CD4-positive, alpha-beta T cell treated with Interleukin-2 at 100 ng/mL for 4 hours (primary cell): ENCODE results near the gene MAVS.
"Not testable (repeated sequence)": the region's sequence is repeated elsewhere in the genome, so short reads cannot be mapped to it uniquely, and the experiment has no call there.

Source experiments
- DNase-seq: peaks from one replicate; pipeline ENCODE4 v3.0.0-alpha.2; 2020; ENCODE audit warnings: low spot score

MAVS gene

GRCh38 chr20:3854462-3854871 is 7.8 kb downstream of the MAVS start:
- no peak for DNase-seq

GRCh38 chr20:3857405-3857804 is 10.8 kb downstream of the MAVS start:
- no peak for DNase-seq

DNA sequence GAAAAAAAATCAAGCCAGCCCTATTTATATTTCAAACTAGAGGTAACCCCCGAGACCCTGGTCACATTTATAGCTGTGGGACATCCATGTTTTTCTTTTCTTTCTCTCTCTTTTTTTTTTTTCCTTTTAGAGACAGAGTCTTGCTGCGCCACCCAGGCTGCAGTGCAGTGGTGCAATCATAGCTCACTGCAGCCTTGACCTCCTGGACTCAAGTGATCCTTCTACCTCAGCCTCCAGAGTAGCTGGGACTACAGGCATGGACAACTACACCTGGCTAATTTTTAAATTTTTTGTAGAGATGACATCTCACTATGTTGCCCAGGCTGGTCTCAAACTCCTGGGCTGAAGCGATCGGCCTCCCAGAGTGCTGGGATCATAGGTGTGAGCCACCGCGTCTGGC is 12.1 kb downstream of the MAVS start:
- DNase-seq, result no peak

DNA sequence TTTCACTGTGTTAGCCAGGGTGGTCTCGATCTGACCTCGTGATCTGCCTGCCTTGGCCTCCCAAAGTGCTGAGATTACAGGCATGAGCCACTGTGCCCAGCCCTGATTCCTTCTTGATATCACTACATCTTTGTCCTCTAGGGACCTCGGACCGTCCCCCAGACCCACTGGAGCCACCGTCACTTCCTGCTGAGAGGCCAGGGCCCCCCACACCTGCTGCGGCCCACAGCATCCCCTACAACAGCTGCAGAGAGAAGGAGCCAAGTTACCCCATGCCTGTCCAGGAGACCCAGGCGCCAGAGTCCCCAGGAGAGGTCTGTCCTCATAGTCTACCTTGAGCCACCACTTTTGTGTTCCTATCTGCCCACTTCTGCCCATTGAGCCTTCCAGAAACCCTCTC is 14.6 kb downstream of the MAVS start:
- no peak for DNase-seq

DNA sequence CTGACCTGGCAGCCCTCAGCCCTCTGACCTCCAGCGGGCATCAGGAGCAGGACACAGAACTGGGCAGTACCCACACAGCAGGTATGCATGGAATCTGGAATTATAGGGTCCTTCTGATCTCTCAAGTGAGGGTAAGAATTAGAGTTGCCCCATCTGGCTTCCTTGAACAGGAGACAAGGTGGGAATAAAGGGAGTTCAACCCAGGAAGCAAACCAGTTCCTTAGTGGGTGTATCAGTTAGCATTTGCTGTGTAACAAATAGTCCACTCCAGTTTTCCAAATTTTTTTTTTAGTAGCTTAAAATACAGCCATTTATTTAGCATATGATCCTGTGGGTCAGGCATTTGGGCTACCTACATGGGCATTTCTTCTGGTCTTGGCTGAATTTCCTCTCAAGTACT is 15.7 kb downstream of the MAVS start:
- DNase-seq, result no peak

DNA sequence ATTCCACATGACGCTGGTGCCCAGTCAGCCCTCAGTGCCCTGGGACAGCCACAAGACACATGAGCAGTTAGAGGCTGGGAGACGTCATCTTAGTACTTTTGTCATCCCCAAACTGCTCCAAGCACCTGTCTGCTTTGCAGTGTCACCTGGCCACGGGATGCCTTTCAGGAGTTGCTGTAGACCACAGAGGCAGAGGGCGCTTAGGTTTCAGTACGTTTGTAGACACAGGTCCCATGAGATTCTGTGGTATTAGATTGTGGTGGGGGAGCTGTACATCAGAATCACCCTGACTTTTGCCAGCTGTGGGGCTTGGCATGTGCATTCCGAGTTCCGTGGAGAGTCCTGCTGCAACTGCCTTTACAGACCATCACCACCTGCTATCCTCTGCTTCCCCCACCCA is 16.7 kb downstream of the MAVS start:
- DNase-seq, result no peak

- no peak for DNase-seq
These were observed 17.9 kb downstream of the MAVS start for GRCh38 chr20:3864518-3864917.

DNA sequence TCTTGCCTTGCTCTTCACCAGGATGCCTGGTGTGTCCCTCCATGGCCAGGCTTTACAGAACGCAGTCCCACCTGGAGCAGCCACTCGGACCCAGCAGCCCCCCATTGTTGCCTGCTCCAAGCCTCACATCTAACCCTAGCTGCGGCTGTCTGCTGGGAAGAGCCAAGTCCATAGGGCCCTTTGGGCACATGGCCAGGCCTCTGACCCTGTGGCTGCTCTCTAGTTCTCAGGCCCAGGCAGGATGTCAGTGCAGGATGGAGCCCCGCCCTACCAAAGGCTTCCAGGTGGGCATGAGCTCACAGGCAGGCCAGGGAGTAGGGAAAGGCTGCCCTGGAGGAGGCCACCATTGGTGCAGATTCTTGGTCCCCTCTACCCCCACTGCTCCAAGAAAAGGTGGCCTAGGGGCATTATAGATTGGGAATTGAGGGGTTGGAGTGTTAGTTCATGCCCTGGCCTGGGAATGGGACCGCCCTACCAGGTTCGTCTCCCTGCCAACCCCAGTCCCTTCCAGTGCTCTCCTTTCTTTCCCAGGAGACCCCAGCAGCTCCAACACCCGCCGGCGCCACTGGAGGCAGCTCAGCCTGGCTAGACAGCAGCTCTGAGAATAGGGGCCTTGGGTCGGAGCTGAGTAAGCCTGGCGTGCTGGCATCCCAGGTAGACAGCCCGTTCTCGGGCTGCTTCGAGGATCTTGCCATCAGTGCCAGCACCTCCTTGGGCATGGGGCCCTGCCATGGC is 18.7 kb downstream of the MAVS start:
- DNase-seq, result no peak

DNA sequence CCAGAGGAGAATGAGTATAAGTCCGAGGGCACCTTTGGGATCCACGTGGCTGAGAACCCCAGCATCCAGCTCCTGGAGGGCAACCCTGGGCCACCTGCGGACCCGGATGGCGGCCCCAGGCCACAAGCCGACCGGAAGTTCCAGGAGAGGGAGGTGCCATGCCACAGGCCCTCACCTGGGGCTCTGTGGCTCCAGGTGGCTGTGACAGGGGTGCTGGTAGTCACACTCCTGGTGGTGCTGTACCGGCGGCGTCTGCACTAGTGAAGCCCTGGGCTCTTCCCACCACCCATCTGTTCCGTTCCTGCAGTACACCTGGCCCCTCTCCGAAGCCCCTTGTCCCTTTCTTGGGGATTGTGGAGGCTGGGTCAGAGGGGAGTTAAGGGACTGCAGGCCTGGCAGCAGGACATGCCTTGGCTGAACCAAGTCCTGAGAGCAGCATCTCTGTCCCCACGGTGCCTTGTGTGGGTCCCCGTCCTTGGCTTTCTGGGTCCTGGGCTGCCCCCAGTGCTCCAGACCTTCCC is 19.3 kb downstream of the MAVS start:
- DNase-seq, result no peak

- DNase-seq, result no peak
These were observed 19.8 kb downstream of the MAVS start for GRCh38 chr20:3866464-3866863.

GRCh38 chr20:3867802-3868201 is 21.2 kb downstream of the MAVS start:
- DNase-seq, result no peak

DNA sequence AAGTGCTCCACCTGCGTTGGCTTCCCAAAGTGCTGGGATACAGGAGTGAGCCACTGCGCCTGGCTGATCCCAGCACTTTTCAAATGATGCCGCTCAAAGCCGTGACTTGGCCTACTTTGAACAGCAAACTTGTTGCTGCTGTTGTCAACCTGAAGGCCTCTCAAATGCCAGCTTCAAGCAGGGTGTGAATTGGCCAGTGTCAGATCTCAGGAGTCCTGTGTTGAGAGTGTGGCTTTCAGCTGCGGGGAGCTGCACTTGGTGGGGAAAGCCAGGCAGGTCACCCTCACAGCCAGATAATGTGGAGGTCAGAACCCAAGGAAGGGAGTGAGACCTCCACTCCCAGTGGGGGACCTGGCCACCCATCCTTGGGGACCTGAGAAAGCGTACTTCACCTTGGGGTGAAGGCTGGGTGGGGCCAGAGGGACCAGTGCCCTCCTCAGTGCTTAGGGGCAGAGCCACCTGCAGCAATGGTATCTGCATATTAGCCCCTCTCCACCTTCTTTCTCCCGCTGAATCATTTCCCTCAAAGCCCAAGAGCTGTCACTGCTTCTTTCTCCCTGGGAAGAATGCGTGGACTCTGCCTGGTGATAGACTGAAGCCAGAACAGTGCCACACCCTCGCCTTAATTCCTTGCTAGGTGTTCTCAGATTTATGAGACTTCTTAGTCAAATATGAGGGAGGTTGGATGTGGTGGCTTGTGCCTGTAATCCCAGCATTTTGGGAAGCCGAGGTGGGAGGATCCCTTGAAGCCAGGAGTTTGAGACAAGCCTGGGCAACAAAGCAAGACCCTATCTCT is 23.4 kb downstream of the MAVS start:
- no peak for DNase-seq

DNA sequence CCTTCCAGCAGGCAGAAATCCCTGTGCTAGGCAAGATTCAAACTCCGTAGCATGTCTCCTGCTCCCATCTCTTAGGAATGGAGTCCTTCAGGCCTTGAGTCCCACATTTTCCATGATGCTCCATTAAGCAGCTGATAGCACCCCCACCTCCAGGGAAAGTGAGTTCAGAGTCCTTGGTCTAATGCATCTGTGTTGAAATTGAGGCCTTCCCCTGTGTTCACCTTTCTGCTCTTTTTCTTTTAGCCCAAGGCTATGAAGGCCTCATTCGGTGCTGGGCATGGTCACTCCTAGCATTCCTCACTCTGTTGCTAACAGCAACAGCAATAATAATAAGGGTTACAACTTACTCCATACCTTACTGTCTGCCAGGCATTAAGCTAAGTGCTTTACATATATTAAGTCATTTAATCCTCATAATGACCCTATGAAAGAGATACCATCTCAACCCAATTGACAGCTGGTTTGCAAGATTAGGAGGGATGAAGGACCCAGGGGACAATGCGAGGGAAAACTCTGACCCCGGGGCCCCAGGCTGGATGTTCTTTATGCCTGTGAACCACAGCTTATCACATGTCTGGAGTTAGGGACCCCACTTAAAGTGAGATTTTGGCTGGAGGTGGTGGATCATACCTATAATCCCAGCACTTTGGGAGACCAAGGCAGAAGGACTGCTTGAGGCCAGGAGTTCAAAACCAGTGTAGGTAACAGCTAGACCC is 25.1 kb downstream of the MAVS start:
- no peak for DNase-seq

DNA sequence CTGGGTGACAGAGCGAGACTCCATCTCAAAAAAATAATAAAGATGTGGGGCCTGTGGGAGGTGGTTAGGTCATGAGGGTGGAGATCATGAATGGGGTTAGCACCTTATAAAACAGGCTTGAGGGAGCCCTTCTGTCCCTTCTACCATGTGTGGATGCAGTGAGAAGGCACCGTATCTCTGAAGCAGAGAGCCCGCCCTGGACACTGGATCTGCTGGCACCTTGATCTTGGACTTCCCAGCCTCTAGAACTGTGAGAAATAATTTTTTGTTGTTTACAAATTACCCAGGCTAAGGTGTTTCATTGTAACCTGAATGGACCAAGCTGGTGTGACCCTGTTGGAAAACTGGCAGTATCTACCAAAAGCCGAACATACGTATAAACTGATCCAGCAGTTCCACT is 26.9 kb downstream of the MAVS start:
- DNase-seq, result no peak

DNA sequence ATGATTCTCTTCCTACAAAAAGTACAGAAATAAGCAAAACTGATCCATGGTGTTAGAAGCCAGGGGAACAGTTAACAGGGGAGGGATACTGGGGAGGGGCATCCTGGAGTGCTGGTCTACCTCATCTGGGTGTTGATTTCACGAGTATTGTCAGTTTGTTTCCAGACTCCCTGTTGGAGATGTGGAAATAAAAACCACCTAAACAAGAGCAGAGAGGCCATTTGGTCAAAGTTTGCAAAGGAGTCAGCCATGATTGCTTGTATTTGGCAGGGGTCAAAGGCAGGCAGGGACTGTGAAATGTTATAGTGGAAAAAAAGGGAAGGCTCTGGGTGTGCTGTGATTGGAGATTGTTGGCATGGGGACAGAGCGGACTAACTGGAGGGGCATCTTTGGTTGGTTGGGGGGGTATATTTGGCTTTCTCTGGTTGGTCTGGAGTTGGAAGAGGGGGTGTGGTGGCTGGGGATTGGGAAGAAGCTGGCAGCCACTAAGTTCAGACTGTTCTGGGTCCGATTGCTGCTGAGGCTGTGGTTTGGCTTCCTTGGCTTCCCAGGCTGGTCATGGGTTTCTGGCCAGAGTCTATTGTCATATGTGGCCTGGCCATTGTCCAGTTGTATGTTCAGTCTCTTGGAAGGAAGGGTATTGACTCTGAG is 27.7 kb downstream of the MAVS start:
- DNase-seq, result no peak

DNA sequence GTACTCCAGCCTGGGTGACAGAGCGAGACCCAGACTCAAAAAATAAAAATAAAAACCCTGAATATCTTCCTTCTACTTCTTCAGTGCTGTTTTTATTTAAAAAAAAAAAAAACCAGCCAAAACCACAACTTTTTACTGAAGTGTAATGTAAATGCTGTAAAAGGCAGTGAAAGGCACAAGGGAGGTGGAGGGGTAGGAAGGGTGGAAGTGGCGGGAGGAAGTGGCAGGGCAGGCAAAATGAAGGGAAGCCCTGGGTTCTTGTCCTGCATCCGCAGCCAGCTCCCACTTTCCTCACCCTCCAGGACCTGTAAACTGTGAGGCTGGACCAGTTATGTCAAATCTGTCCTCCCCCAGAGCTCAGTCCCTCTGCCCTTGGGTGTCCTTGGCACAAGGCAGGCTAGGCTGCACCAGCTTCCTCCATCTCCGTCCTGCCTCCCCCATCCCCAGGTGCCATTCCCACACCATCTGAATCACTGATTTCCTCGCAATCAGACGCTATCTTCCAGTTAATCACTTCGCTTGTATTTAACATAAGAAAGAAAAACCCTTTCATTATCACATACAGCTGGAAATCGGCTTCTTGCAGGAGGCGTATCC is 28.8 kb downstream of the MAVS start:
- no peak for DNase-seq

DNA sequence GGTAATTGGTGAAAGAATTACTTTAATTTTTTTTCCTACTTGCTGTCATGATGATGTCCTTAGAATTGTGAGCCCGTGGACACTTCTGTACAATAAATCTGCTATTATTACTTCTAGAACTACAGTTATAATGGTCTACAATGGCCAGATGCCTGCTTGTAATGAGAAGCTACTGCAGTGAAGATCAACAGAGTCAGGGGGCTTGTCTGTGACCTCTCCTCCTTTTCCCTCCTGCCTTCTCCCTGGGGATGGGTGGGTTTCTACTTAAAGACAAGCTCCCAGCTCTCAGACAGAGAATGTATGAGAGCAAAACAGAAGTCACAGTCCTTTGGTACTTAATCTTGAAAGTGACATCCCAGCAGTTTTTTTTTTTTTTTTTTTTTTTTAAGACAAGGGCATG is 29.4 kb downstream of the MAVS start:
- no peak for DNase-seq

DNA sequence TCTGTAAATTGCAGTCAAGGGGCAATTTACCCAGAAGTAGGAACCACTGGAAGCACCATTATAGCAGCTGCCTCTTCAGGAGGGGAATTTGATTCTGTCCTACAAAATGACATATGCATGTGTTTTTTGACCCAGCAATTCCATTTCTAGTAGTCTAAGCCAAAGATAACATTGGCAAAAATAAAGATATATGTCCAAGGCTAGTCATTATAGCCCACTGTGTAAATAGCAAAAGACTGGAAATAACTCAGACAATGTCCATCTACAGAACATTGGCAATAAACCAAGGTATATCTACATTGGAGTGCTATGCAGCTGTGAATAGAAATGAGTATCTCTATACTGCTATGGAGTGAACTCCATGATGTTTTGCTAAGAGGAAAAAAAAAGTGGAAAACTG is 30.0 kb downstream of the MAVS start:
- no peak for DNase-seq

DNA sequence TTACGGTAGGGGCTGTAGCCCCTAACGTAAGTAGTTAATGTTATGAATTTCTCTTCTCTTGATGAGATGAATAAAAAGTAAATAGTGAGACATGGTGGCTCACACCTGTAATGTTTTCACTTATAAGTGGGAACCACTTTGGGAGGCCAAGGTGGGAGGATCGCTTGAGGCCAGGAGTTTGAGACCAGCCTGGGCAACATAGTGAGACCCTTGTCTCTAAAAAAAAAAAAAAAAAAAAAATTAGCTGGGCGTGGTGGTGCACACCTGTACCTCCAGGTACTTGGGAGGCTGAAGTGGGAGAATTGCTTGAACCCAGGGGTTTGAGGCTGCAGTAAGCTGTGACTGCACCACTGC is 32.3 kb downstream of the MAVS start:
- DNase-seq, result not testable (repeated sequence)

GRCh38 chr20:3885715-3886114 is 39.1 kb downstream of the MAVS start:
- DNase-seq, result no peak

- no peak for DNase-seq
These were observed 41.4 kb downstream of the MAVS start for GRCh38 chr20:3887876-3888620.
